Measurements from ENCODE around the gene PTGDS. TPM values are rescaled to one million over a fixed set of nuclear protein-coding genes. Genes with fewer than 3 reads are reported as not detected.

PTGDS gene
- total RNA-seq, 1 donor from 2014 or later = not detected

GRCh38 chr9:137014166-137014565, 36.9 kb downstream of the PTGDS start:
- ChIA-PET CTCF (no interaction called here), POLR2A (no interaction called here)
- ATAC-seq (ENCODE audit: low read depth) = no peak

GRCh38 chr9:137014776-137015539, 37.7 kb downstream of the PTGDS start:
- Mint-ChIP-seq H3K4me1 (no peaks in the 10 kb centered on the region), H3K36me3 (ENCODE audit: low read depth) (peaks cover 9% of the 10 kb centered on the region), H3K27ac (no peak overlapping the region), H3K4me3 (no peak overlapping the region), H3K27me3 (no peaks in the 10 kb centered on the region), H3K9me3 (no peaks in the 10 kb centered on the region)
- CTCF ChIA-PET = no interaction called here
- TF ChIP-seq CTCF (IDR thresholded peaks at IDR 0.05) = no peak
- POLR2A ChIA-PET = no interaction called here
- ATAC-seq (ENCODE audit: low read depth) = no peak
- intact Hi-C loops (cut with micrococcal nuclease) = no loop called here
- no peak for DNase-seq

More at GRCh38 chr9:137014166-137014565, 36.9 kb downstream of the PTGDS start:
- no peak for TF ChIP-seq CTCF (IDR thresholded peaks at IDR 0.05)
- no peaks in the 10 kb centered on the region for H3K9me3 Mint-ChIP-seq
- H3K27ac Mint-ChIP-seq = no peak overlapping the region
- intact Hi-C loops (cut with micrococcal nuclease) = no loop called here
- H3K4me3 Mint-ChIP-seq = no peak overlapping the region
- no peaks in the 10 kb centered on the region for H3K27me3 Mint-ChIP-seq
- no peaks in the 10 kb centered on the region for H3K4me1 Mint-ChIP-seq
- no peak for DNase-seq
- H3K36me3 Mint-ChIP-seq (ENCODE audit: low read depth) = peaks cover 8% of the 10 kb centered on the region

GRCh38 chr9:137015540-137015930, 38.2 kb downstream of the PTGDS start:
- H3K4me3 Mint-ChIP-seq = no peak overlapping the region
- ChIA-PET CTCF (no interaction called here), POLR2A (no interaction called here)
- TF ChIP-seq CTCF (IDR thresholded peaks at IDR 0.05) = no peak
- no peaks in the 10 kb centered on the region for H3K27me3 Mint-ChIP-seq
- H3K27ac Mint-ChIP-seq = no peak overlapping the region
- no peak for DNase-seq
- ATAC-seq (ENCODE audit: low read depth) = no peak
- intact Hi-C loops (cut with micrococcal nuclease) = no loop called here
- peaks cover 9% of the 10 kb centered on the region for H3K36me3 Mint-ChIP-seq (ENCODE audit: low read depth)
- no peaks in the 10 kb centered on the region for H3K9me3 Mint-ChIP-seq
- H3K4me1 Mint-ChIP-seq = no peaks in the 10 kb centered on the region

- Mint-ChIP-seq H3K4me1 (no peaks in the 10 kb centered on the region), H3K27ac (no peak overlapping the region), H3K9me3 (no peaks in the 10 kb centered on the region), H3K27me3 (no peaks in the 10 kb centered on the region), H3K36me3 (ENCODE audit: low read depth) (peaks cover 9% of the 10 kb centered on the region), H3K4me3 (no peak overlapping the region)
- no peak for TF ChIP-seq CTCF (IDR thresholded peaks at IDR 0.05)
- DNase-seq (no peak), ATAC-seq (ENCODE audit: low read depth) (no peak)
- POLR2A ChIA-PET = no interaction called here
- CTCF ChIA-PET = no interaction called here
- intact Hi-C loops (cut with micrococcal nuclease) = no loop called here
Observed at GRCh38 chr9:137015976-137016375, 38.7 kb downstream of the PTGDS start.

GRCh38 chr9:137016436-137016835, 39.1 kb downstream of the PTGDS start:
- TF ChIP-seq CTCF (IDR thresholded peaks at IDR 0.05) = no peak

More at GRCh38 chr9:137016436-137016835, 39.1 kb downstream of the PTGDS start:
- Mint-ChIP-seq H3K27ac (no peak overlapping the region), H3K9me3 (no peaks in the 10 kb centered on the region), H3K27me3 (no peaks in the 10 kb centered on the region), H3K36me3 (ENCODE audit: low read depth) (peaks cover 9% of the 10 kb centered on the region), H3K4me3 (no peak overlapping the region), H3K4me1 (no peaks in the 10 kb centered on the region)
- CTCF ChIA-PET = no interaction called here
- intact Hi-C loops (cut with micrococcal nuclease) = no loop called here
- ATAC-seq (ENCODE audit: low read depth) (no peak), DNase-seq (no peak)
- POLR2A ChIA-PET = no interaction called here
